Breast epithelium (tissue), 4 donors: ENCODE measurements around the gene GNAT3. TPM values are rescaled to one million over a fixed set of nuclear protein-coding genes. Genes with fewer than 3 reads are reported as not detected.

ENCODE experiments used
- DNase-seq, 2 donors: peaks; one replicate each; pipeline ENCODE4 v3.0.0-alpha.2; 2019; ENCODE audit warnings: low spot score in 2 of 2
- H3K27ac ChIP-seq, 2 donors: fragments of 200-600 bp; sonication (generic) in 1 of 2; one replicate each; pipeline ENCODE4 v1.5.1; 2016 to 2019; ENCODE audit warnings: mild to moderate bottlenecking in 1 of 2
- H3K27me3 ChIP-seq, 2 donors: fragments of 200-600 bp; sonication (generic) in 1 of 2; one replicate each; pipeline versions ENCODE4 v1.5.1 to v1.6.0; 2017 to 2019; ENCODE audit warnings: control low read depth in 1 of 2, mild to moderate bottlenecking in 1 of 2
- H3K36me3 ChIP-seq: fragments of 200-600 bp; one replicate; pipeline ENCODE4 v1.5.1; 2019
- H3K4me1 ChIP-seq, 2 donors: fragments of 200-600 bp; sonication (generic); one replicate each; pipeline ENCODE4 v1.5.1; 2016 to 2019; ENCODE audit warnings: control low read depth in 1 of 2
- H3K4me3 ChIP-seq, 3 donors: fragments of 200-600 bp; sonication (generic); 1 replicate in 2 of 3; 2 replicates in 1 of 3; pipeline ENCODE4 v1.5.1; 2016 to 2019; ENCODE audit warnings: mild to moderate bottlenecking in 3 of 3, moderate library complexity in 2 of 3
- H3K9me3 ChIP-seq, 2 donors: fragments of 200-600 bp; sonication (generic) in 1 of 2; one replicate each; pipeline ENCODE4 v1.5.1; 2016 to 2019; ENCODE audit warnings: control low read depth in 1 of 2
- CTCF ChIP-seq, 3 donors: fragments of 450-650 bp; IDR thresholded peaks; one replicate each; pipeline ENCODE4 v1.5.1; 2016 to 2017; ENCODE audit warnings: antibody characterized with exemption in 3 of 3, mild to moderate bottlenecking in 3 of 3, moderate library complexity in 3 of 3
- POLR2A ChIP-seq: fragments of 450-650 bp; IDR thresholded peaks from one replicate; pipeline ENCODE4 v1.6.1; 2016; ENCODE audit warnings: antibody characterized with exemption, mild to moderate bottlenecking, moderate library complexity
- POLR2AphosphoS5 ChIP-seq, 3 donors: sonication (generic); formaldehyde crosslinking; IDR thresholded peaks; one replicate each; pipeline ENCODE4 v1.6.1; 2017; ENCODE audit warnings: antibody characterized with exemption in 3 of 3
- intact Hi-C: fragments of 100-400 bp; cut with DNase I; formaldehyde crosslinking; loops from one replicate; pipeline ENCODE4 v1.15.1; 2023; ENCODE audit warnings: low total_unique reads
- total RNA-seq, 3 donors: library from RNA; depleted of rRNA; stranded (reverse); fragments of >200 nt; gene quantifications; one replicate each; pipeline ENCODE4 v1.1.0, GENCODE V29; 2016

Gene GNAT3
- total RNA-seq, 3 donors from 2014 or later: not detected

- intact Hi-C loops: no loop called here
- H3K4me1 ChIP-seq: no peaks in the 10 kb centered on the region
- no peaks in the 10 kb centered on the region for H3K27me3 ChIP-seq
- H3K27ac ChIP-seq: no peak overlapping the region
- no peaks in the 10 kb centered on the region for H3K9me3 ChIP-seq
- no peaks in the 10 kb centered on the region for H3K36me3 ChIP-seq
- no peak overlapping the region for H3K4me3 ChIP-seq
- DNase-seq: no peak
- TF ChIP-seq CTCF (IDR thresholded peaks at IDR 0.05): no peak
- TF ChIP-seq POLR2A: no peak
- no peak for TF ChIP-seq POLR2AphosphoS5 (IDR thresholded peaks at IDR 0.05)
Measured at GRCh38 chr7:80450621-80451308, 61.1 kb downstream of the GNAT3 start.

DNA sequence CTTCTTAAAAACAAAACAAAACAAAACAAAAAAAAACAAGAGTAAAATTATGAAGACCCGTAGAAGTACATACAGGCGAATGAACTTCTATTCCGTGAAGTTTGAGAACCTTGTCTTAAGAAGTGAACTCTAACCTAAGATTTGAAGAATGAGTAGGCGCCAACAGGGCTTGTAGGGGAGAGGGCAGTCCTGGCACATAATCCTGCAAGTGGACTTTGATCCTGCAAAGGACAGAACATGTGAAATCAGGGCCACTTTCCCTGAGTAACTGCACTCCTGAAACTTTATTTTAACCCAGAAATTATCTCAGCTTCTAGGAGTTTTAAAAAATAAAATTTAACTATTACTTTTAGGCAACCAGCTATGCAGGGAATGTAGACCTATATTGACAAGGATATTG lies 62.0 kb downstream of the GNAT3 start:
- intact Hi-C loops: no loop called here
- no peaks in the 10 kb centered on the region for H3K4me1 ChIP-seq
- H3K9me3 ChIP-seq: no peaks in the 10 kb centered on the region
- no peak overlapping the region for H3K27ac ChIP-seq
- TF ChIP-seq POLR2AphosphoS5 (IDR thresholded peaks at IDR 0.05) (no peak), CTCF (IDR thresholded peaks at IDR 0.05) (no peak), POLR2A (no peak)
- H3K36me3 ChIP-seq: no peaks in the 10 kb centered on the region
- no peak for DNase-seq
- H3K27me3 ChIP-seq: no peaks in the 10 kb centered on the region
- no peak overlapping the region for H3K4me3 ChIP-seq

DNA sequence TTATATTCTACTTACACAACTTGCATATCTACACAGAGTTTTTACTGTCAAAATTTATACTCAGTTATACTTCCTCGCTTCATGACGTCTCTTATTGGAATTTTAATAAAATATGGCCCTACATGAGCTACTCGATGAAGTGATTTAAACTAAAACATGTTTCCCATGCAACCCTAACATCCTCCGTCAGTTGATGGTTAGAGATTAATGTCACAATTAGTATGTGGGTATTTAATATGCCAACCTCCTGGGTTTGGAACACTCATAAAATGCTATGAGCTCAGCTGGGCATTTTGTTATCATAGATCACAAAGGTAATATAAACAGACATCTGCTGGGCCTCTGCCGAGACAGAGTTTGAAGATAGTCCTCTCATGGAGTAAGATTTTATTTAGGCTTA lies 66.5 kb downstream of the GNAT3 start:
- H3K9me3 ChIP-seq: no peaks in the 10 kb centered on the region
- no peaks in the 10 kb centered on the region for H3K36me3 ChIP-seq
- no peaks in the 10 kb centered on the region for H3K4me1 ChIP-seq
- H3K27ac ChIP-seq: no peak overlapping the region
- intact Hi-C loops: no loop called here
- H3K27me3 ChIP-seq: no peaks in the 10 kb centered on the region
- TF ChIP-seq POLR2AphosphoS5 (IDR thresholded peaks at IDR 0.05) (no peak), POLR2A (no peak), CTCF (IDR thresholded peaks at IDR 0.05) (no peak)
- no peak for DNase-seq
- H3K4me3 ChIP-seq: no peak overlapping the region

DNA sequence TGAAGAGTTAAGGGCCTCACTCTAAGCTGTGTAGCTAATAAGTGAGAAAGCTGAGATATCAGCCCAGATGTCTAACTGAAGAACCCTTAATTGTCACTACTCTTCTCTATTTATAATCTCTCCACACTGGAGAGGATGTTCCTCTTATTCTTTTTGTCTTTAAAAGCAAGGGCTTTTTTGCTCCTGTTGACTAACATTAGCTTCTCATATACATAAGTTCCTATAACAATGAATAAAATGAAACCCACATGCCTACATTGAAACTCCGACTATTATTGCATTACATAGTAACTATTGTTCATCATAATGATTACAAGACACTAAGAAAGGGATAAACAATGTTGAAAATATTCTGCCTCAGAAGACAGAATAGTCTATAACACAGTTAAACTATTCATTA lies 67.1 kb downstream of the GNAT3 start:
- Histone ChIP-seq H3K27ac (no peak overlapping the region), H3K4me3 (no peak overlapping the region), H3K4me1 (no peaks in the 10 kb centered on the region), H3K27me3 (no peaks in the 10 kb centered on the region), H3K36me3 (no peaks in the 10 kb centered on the region), H3K9me3 (no peaks in the 10 kb centered on the region)
- TF ChIP-seq CTCF (IDR thresholded peaks at IDR 0.05) (no peak), POLR2AphosphoS5 (IDR thresholded peaks at IDR 0.05) (no peak), POLR2A (no peak)
- intact Hi-C loops: no loop called here
- DNase-seq: no peak

DNA sequence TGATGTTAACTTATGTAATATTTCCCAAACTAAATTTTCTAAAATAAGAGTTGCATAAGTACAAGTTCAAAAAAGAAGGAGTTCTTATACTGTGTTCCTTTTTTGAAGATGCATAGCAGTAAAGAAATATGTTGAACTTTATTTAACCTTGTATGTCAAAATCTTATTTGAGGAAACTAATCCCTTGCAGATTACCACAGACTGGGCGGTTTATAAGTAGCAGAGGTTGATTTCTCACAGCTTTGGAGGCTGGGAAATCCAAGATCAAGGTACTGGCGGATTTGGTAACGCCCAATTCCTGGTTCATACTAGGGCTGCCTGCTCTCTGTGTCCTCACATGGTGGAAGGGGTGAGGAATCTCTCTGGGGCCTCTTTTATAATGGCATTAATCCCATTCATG lies 68.5 kb downstream of the GNAT3 start:
- H3K27me3 ChIP-seq: no peaks in the 10 kb centered on the region
- intact Hi-C loops: no loop called here
- DNase-seq: no peak
- no peaks in the 10 kb centered on the region for H3K9me3 ChIP-seq
- H3K36me3 ChIP-seq: no peaks in the 10 kb centered on the region
- no peak for TF ChIP-seq CTCF (IDR thresholded peaks at IDR 0.05)
- no peak for TF ChIP-seq POLR2A
- TF ChIP-seq POLR2AphosphoS5 (IDR thresholded peaks at IDR 0.05): no peak
- no peak overlapping the region for H3K27ac ChIP-seq
- H3K4me3 ChIP-seq: no peak overlapping the region
- no peaks in the 10 kb centered on the region for H3K4me1 ChIP-seq
